HepG2 (cell line): ENCODE data around the gene NAA38. TPM values are rescaled to one million over a fixed set of nuclear protein-coding genes. Genes with fewer than 3 reads are reported as not detected.

Source experiments
- ATAC-seq: fragments of 200-7000 bp; cut with Tn5 transposase; 3 replicates; pipeline ENCODE4 v1.9.1; 2020; ENCODE audit warnings: mild to moderate bottlenecking, moderate library complexity
- BruUV-seq: library from RNA; stranded (reverse); fragments of 400-500 nt; replicated peaks from 2 replicates; lab custom pipeline; 2021; lab: Mats Ljungman, UMichigan
- CTCF ChIA-PET: fragments of 300-600 bp; formaldehyde crosslinking; extraction: SDS; loops from one replicate; lab custom pipeline; 2021; ENCODE audit warnings: low total read pairs, inconsistent platforms, low intra/inter-chr PET ratio; lab: Yijun Ruan, JAX
- POLR2A ChIA-PET: fragments of 350-600 bp; sonication (Branson Sonifier 250); formaldehyde crosslinking; loops from one replicate; lab custom pipeline; 2020; ENCODE audit warnings: antibody characterized with exemption, inconsistent platforms; lab: Yijun Ruan, JAX
- DNase-seq: peaks from one replicate; pipeline ENCODE4 v3.0.0-alpha.2; 2015; ENCODE audit warnings: low spot score
- FAIRE-seq: peaks from 3 replicates; lab custom pipeline; 2011; peaks lifted over from hg19 to GRCh38; lab: Jason Lieb, UNC
- H2AFZ ChIP-seq: one replicate; pipeline ENCODE4 v1.6.1; 2011; ENCODE audit warnings: low read length, inconsistent platforms
- H3K27ac ChIP-seq: fragments of 300-600 bp; 3 replicates; pipeline ENCODE4 v1.8.0; 2011; ENCODE audit warnings: mixed run types, mild to moderate bottlenecking, mixed read lengths, low read length, inconsistent platforms; ENCODE audit not compliant: insufficient read depth; ENCODE audit errors: extremely low read length
- H3K27me3 ChIP-seq, 2 experiments: fragments of 200-600 bp in 1 of 2; 2 replicates in 1 of 2; 3 replicates in 1 of 2; pipeline versions ENCODE4 v1.6.0 to v1.8.0; 2011; ENCODE audit warnings: low read length in 2 of 2, mild to moderate bottlenecking in 2 of 2, moderate library complexity in 2 of 2, inconsistent platforms in 1 of 2; ENCODE audit not compliant: insufficient read depth in 2 of 2, control insufficient read depth in 1 of 2
- H3K36me3 ChIP-seq, 2 experiments: fragments of 200-600 bp in 1 of 2; replicated peaks in 1 of 2; 2 replicates in 1 of 2; 3 replicates in 1 of 2; pipeline versions ENCODE4 v1.5.1 to v1.8.0; 2011; ENCODE audit warnings: low read length in 2 of 2, inconsistent platforms in 1 of 2; ENCODE audit not compliant: insufficient read depth in 2 of 2, control insufficient read depth in 1 of 2
- H3K4me1 ChIP-seq: 2 replicates; pipeline ENCODE4 v1.5.1; 2012; ENCODE audit warnings: low read length, inconsistent platforms; ENCODE audit not compliant: insufficient read depth
- H3K4me2 ChIP-seq: 2 replicates; pipeline ENCODE4 v1.6.0; 2011; ENCODE audit warnings: low read depth, low read length, inconsistent platforms
- H3K4me3 ChIP-seq, 3 experiments: fragments of 200-600 bp in 1 of 3; sonication (generic), shearing (Covaris generic) in 1 of 3; replicated peaks in 1 of 3; 2 replicates each; pipeline ENCODE4 v1.5.1; 2011 to 2016; ENCODE audit warnings: low read length in 3 of 3, inconsistent platforms in 2 of 3, low read depth in 2 of 3, mild to moderate bottlenecking in 2 of 3, control low read depth in 1 of 3, mixed read lengths in 1 of 3; ENCODE audit not compliant: insufficient read depth in 1 of 3
- H3K79me2 ChIP-seq: one replicate; pipeline ENCODE4 v1.6.1; 2011; ENCODE audit warnings: low read length, inconsistent platforms; ENCODE audit not compliant: insufficient read depth
- H3K9ac ChIP-seq: 2 replicates; pipeline ENCODE4 v1.6.0; 2011; ENCODE audit warnings: mild to moderate bottlenecking, low read depth, low read length, inconsistent platforms; ENCODE audit not compliant: insufficient read depth
- H3K9me3 ChIP-seq: 2 replicates; pipeline ENCODE4 v1.5.1; 2012; ENCODE audit warnings: mild to moderate bottlenecking, low read length
- H4K20me1 ChIP-seq: 2 replicates; pipeline ENCODE4 v1.6.0; 2011; ENCODE audit warnings: inconsistent platforms, mild to moderate bottlenecking, low read length, moderate library complexity; ENCODE audit not compliant: insufficient read depth
- AGO2 ChIP-seq: fragments of 200-400 bp; formaldehyde crosslinking; optimal IDR thresholded peaks from 2 replicates; pipeline ENCODE3; 2017; ENCODE audit warnings: mild to moderate bottlenecking, low read depth, low read length, moderate library complexity
- CBX2 ChIP-seq, 2 experiments: fragments of 200-600 bp in 1 of 2; sonication (generic); formaldehyde crosslinking in 1 of 2; IDR thresholded peaks; 2 replicates each; pipeline versions ENCODE4 v1.7.0 to v1.8.1; 2018 to 2022; ENCODE audit warnings: low read depth in 2 of 2, low read length in 1 of 2, mild to moderate bottlenecking in 1 of 2, missing genetic modification reagents in 1 of 2
- HMGXB3 ChIP-seq: sonication (generic); formaldehyde crosslinking; IDR thresholded peaks from 2 replicates; pipeline ENCODE4 v1.4.0; 2020; ENCODE audit warnings: missing genetic modification reagents, borderline replicate concordance
- RBFOX2 ChIP-seq: fragments of 200-400 bp; formaldehyde crosslinking; IDR thresholded peaks from 2 replicates; pipeline ENCODE4 v1.6.1; 2017; ENCODE audit warnings: low read depth, mild to moderate bottlenecking, low read length
- RBM22 ChIP-seq: fragments of 200-400 bp; formaldehyde crosslinking; optimal IDR thresholded peaks from 2 replicates; pipeline ENCODE3; 2017; ENCODE audit warnings: mild to moderate bottlenecking, low read length, moderate library complexity
- RNF2 ChIP-seq: fragments of 450-650 bp; conservative IDR thresholded peaks from 2 replicates; pipeline ENCODE4 v1.6.1; 2016; ENCODE audit warnings: low read depth
- RXRA ChIP-seq: sonication (generic); formaldehyde crosslinking; IDR thresholded peaks from 2 replicates; pipeline ENCODE4 v1.5.1; 2020; ENCODE audit warnings: missing genetic modification reagents
- STAG1 ChIP-seq: sonication (generic); formaldehyde crosslinking; IDR thresholded peaks from 2 replicates; pipeline ENCODE4 v1.4.0; 2020; ENCODE audit warnings: missing genetic modification reagents
- TBP ChIP-seq: sonication (generic); formaldehyde crosslinking; IDR thresholded peaks from 2 replicates; pipeline ENCODE4 v1.5.0; 2020; ENCODE audit warnings: missing genetic modification reagents
- ZNF121 ChIP-seq: sonication (generic); formaldehyde crosslinking; IDR thresholded peaks from 2 replicates; pipeline ENCODE4 v1.5.0; 2020; ENCODE audit warnings: mild to moderate bottlenecking, missing genetic modification reagents
- ZNF678 ChIP-seq: sonication (generic); formaldehyde crosslinking; IDR thresholded peaks from 2 replicates; pipeline ENCODE4 v1.4.0; 2020; ENCODE audit warnings: mild to moderate bottlenecking, missing genetic modification reagents
- WGBS: methylation state at CpG from one replicate; pipeline ENCODE4 v1.1.6; 2017; ENCODE audit warnings: low lambda C conversion rate; 5-methylcytosine and 5-hydroxymethylcytosine counted together
- in situ Hi-C: cut with HindIII; loops from 2 replicates; pipeline ENCODE4 v1.10.0; 2017; ENCODE audit warnings: low pct_unique_long_range_greater_than_20kb; ENCODE audit not compliant: extremely low pct_ligation_motif_present
- intact Hi-C: fragments of 100-400 bp; cut with micrococcal nuclease; formaldehyde crosslinking; loops from one replicate; pipeline ENCODE4 v1.10.0; 2022; ENCODE audit not compliant: unreplicated experiment
- polyA plus RNA-seq, 8 experiments: library from polyadenylated mRNA; depleted of rRNA in 3 of 8; stranded (reverse) in 7 of 8; unstranded in 1 of 8; fragments of >200 nt; fragmentation: Illumina TruSeq in 4 of 8; extraction: Trizol in 4 of 8; gene quantifications; 2 replicates each; pipeline versions ENCODE4 v1.2.1 to v1.2.3, GENCODE V29; 2011 to 2016; ENCODE audit warnings: low read depth in 4 of 8, missing spikeins in 1 of 8, mixed read lengths in 1 of 8; ENCODE audit not compliant: insufficient read depth in 1 of 8
- total RNA-seq, 5 experiments: library from RNA; depleted of rRNA; stranded (reverse); fragments of >200 nt; fragmentation: Illumina TruSeq; extraction: Trizol; gene quantifications; 2 replicates each; pipeline ENCODE4 v1.2.3, GENCODE V29; 2016; ENCODE audit warnings: low read depth in 1 of 5

The NAA38 gene
- total and polyA plus RNA-seq, 2 of the 13 experiments (the other 11 are each of a cell fraction or from before 2014, with no cell fraction given): 46.9 to 91.6 TPM

- intact Hi-C loops: no loop called here
- no peak overlapping the region for H2AFZ ChIP-seq
- H3K4me2 ChIP-seq: no peak overlapping the region
- in situ Hi-C loops: no loop called here
- H3K79me2 ChIP-seq: peaks cover under 1% of the 10 kb centered on the region
- peaks cover 7% of the 10 kb centered on the region for H4K20me1 ChIP-seq
- no peak for TF ChIP-seq ZNF121 (CRISPR knock-in tag)
- no peak for TF ChIP-seq TBP (CRISPR knock-in tag)
- TF ChIP-seq CBX2 (IDR thresholded peaks at IDR 0.05; ENCODE audit: low read depth, low read length): no peak
- no peak for TF ChIP-seq CBX2 (CRISPR knock-in tag; IDR thresholded peaks at IDR 0.05; ENCODE audit: low read depth)
- peak; percentile 63; the same call in 1 of the 2 replicates for TF ChIP-seq RBFOX2
- TF ChIP-seq HMGXB3: no peak
- no peak for TF ChIP-seq RXRA (CRISPR knock-in tag)
- no peak for TF ChIP-seq STAG1 (CRISPR knock-in tag)
- TF ChIP-seq RBM22: peak; percentile 34
- TF ChIP-seq AGO2: peak; percentile 69
- TF ChIP-seq ZNF678: no peak
- no peak for TF ChIP-seq RNF2
- H3K4me1 ChIP-seq: peaks cover 15% of the 10 kb centered on the region
- POLR2A ChIA-PET: no interaction called here
- no peak overlapping the region for H3K27ac ChIP-seq
- ATAC-seq (no peak), DNase-seq (no peak), FAIRE-seq (no peak)
- 97% methylated on average over 37 of the region's 51 CpGs for WGBS
- H3K36me3 ChIP-seq: peaks cover 23 to 41% of the 10 kb centered on the region in 2 experiments
- no peak overlapping the region for H3K4me3 ChIP-seq
- no peak overlapping the region for H3K9ac ChIP-seq
- H3K27me3 ChIP-seq: no peaks in the 10 kb centered on the region; a peak in 1 of 5 replicates
- CTCF ChIA-PET: interaction anchor here (2.7 kb wide), 1 partner anchor 30 kb away, joined by 28 read pairs; no protein-coding TSS in a partner anchor
- H3K9me3 ChIP-seq: no peaks in the 10 kb centered on the region
- BruUV-seq: no TSS peak
Observed at GRCh38 chr17:7852919-7853690, 4.3 kb downstream of the NAA38 start.
